IMR-90 (cell line): ENCODE measurements around the gene RAB3A.

ENCODE experiments used
- BHLHE40 ChIP-seq: fragments of 150-350 bp; IDR thresholded peaks from 2 replicates; pipeline ENCODE4 v1.6.1; 2016; ENCODE audit warnings: mild to moderate bottlenecking, low read depth, low read length
- ELK1 ChIP-seq: fragments of 150-350 bp; IDR thresholded peaks from 2 replicates; pipeline ENCODE4 v1.6.1; 2016; ENCODE audit warnings: low read depth, mild to moderate bottlenecking, low read length, moderate library complexity, borderline replicate concordance
- MAZ ChIP-seq: IDR thresholded peaks from 2 replicates; pipeline ENCODE4 v1.6.1; 2012; ENCODE audit warnings: low read depth, mild to moderate bottlenecking, low read length, improper control_type of control experiment, moderate library complexity, borderline replicate concordance
- MXI1 ChIP-seq: IDR thresholded peaks from 2 replicates; pipeline ENCODE4 v1.6.1; 2012; ENCODE audit warnings: low read depth, mild to moderate bottlenecking, low read length, moderate library complexity, borderline replicate concordance
- POLR2A ChIP-seq: IDR thresholded peaks from 2 replicates; pipeline ENCODE4 v1.6.1; 2012; ENCODE audit warnings: mild to moderate bottlenecking, low read depth, low read length
- RAD21 ChIP-seq: IDR thresholded peaks from 2 replicates; pipeline ENCODE4 v1.6.1; 2012; ENCODE audit warnings: low read length, improper control_type of control experiment
- RCOR1 ChIP-seq: IDR thresholded peaks from 2 replicates; pipeline ENCODE4 v1.6.1; 2012; ENCODE audit warnings: mild to moderate bottlenecking, low read length, improper control_type of control experiment; ENCODE audit not compliant: insufficient replicate concordance
- SMC3 ChIP-seq: fragments of 150-350 bp; IDR thresholded peaks from 2 replicates; pipeline ENCODE4 v1.6.1; 2016; ENCODE audit warnings: low read depth, mild to moderate bottlenecking, antibody characterized with exemption, low read length, moderate library complexity
- USF2 ChIP-seq: fragments of 150-350 bp; IDR thresholded peaks from 2 replicates; pipeline ENCODE4 v1.6.1; 2017; ENCODE audit warnings: mild to moderate bottlenecking, antibody characterized with exemption, low read length, low read depth
- TF ChIP-seq, protein P1 (sequence below): conservative IDR thresholded peaks from 2 replicates; pipeline ENCODE4 v1.5.1; 2012; ENCODE audit warnings: mild to moderate bottlenecking, low read depth, low read length, improper control_type of control experiment

GRCh38 chr19:18190278-18190677 is 13.6 kb downstream of the RAB3A start:
- TF ChIP-seq, protein P1, sequence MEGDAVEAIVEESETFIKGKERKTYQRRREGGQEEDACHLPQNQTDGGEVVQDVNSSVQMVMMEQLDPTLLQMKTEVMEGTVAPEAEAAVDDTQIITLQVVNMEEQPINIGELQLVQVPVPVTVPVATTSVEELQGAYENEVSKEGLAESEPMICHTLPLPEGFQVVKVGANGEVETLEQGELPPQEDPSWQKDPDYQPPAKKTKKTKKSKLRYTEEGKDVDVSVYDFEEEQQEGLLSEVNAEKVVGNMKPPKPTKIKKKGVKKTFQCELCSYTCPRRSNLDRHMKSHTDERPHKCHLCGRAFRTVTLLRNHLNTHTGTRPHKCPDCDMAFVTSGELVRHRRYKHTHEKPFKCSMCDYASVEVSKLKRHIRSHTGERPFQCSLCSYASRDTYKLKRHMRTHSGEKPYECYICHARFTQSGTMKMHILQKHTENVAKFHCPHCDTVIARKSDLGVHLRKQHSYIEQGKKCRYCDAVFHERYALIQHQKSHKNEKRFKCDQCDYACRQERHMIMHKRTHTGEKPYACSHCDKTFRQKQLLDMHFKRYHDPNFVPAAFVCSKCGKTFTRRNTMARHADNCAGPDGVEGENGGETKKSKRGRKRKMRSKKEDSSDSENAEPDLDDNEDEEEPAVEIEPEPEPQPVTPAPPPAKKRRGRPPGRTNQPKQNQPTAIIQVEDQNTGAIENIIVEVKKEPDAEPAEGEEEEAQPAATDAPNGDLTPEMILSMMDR, result no peak
- no peak for TF ChIP-seq POLR2A
- TF ChIP-seq SMC3, result no peak
- no peak for TF ChIP-seq USF2
- no peak for TF ChIP-seq BHLHE40
- TF ChIP-seq MXI1, result no peak
- TF ChIP-seq RCOR1, result no peak
- no peak for TF ChIP-seq ELK1
- no peak for TF ChIP-seq MAZ
- TF ChIP-seq RAD21, result no peak
